ENCODE data around the gene HTATIP2. TPM values are rescaled to one million over a fixed set of nuclear protein-coding genes. Genes with fewer than 3 reads are reported as not detected.
"Not testable (repeated sequence)": the region's sequence is repeated elsewhere in the genome, so short reads cannot be mapped to it uniquely, and the experiment has no call there.

HTATIP2 gene
- total RNA-seq, 4 donors from 2014 or later: 27.7 to 56.4 (median 49.8) TPM

DNA sequence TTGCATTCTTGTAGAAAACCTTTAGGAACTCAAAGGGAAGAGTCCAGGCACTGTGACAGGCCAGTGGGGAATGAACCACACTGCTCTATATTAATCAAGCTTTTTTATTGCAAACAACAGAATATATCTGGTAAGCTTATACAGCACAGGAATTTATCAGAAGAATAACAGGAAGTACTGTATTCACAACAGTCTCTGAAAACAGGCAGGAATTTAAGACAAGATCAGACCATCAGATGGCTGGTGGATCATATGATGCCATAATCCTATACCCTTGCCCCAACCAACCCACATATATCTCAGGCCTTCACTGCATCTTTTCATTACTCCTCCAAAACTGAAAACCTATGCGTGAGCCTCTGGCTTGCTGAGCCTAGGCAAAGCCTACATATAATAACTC, 1.0 kb upstream of the HTATIP2 start:
- H3K27ac ChIP-seq: peak overlapping the region in 2 of 4 donors; percentile 18 to 30
- 0 to 67% methylated on average over 1 of the region's 1 CpG for WGBS, 2 donors (ENCODE audit: low coverage in 1 of 2)
- no peak for ATAC-seq

DNA sequence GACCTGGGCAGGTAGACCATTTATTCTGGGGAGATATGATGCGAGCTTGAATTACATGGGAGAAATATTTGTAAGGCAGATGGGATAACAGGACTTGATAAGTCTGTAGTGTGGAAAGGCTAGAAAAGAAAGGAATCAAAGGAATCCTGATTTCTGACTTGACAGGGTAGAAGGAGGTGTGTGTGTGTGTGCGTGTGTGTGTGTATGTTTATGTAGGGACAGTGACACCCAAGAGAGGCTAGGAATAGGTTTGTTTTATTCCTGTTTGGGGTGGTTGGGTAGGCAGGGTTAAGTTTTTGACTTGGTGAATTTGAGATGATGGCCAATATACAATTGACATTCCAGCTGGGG, 390 bp upstream of the HTATIP2 start:
- no peaks in the 10 kb centered on the region for H3K9me3 ChIP-seq
- peaks cover 0 to 49% (median 6%) of the 10 kb centered on the region in 3 donors for H3K4me1 ChIP-seq
- H3K27me3 ChIP-seq: no peaks in the 10 kb centered on the region
- H3K36me3 ChIP-seq: peaks cover 0 to 2% of the 10 kb centered on the region in 2 donors
- H3K4me3 ChIP-seq: peak overlapping the region; percentile 97 to 99
- 65 to 80% methylated on average over 2 of the region's 2 CpGs for WGBS, 2 donors (ENCODE audit: low coverage in 1 of 2)
- no peak for ATAC-seq
- H3K27ac ChIP-seq: peak overlapping the region; percentile 81 to 94 (median 86)
- TF ChIP-seq, protein P1, sequence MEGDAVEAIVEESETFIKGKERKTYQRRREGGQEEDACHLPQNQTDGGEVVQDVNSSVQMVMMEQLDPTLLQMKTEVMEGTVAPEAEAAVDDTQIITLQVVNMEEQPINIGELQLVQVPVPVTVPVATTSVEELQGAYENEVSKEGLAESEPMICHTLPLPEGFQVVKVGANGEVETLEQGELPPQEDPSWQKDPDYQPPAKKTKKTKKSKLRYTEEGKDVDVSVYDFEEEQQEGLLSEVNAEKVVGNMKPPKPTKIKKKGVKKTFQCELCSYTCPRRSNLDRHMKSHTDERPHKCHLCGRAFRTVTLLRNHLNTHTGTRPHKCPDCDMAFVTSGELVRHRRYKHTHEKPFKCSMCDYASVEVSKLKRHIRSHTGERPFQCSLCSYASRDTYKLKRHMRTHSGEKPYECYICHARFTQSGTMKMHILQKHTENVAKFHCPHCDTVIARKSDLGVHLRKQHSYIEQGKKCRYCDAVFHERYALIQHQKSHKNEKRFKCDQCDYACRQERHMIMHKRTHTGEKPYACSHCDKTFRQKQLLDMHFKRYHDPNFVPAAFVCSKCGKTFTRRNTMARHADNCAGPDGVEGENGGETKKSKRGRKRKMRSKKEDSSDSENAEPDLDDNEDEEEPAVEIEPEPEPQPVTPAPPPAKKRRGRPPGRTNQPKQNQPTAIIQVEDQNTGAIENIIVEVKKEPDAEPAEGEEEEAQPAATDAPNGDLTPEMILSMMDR (IDR thresholded peaks at IDR 0.05): no peak
- TF ChIP-seq POLR2A (IDR thresholded peaks at IDR 0.05) (no peak), POLR2AphosphoS5 (IDR thresholded peaks at IDR 0.05) (no peak), EP300 (IDR thresholded peaks at IDR 0.05) (no peak)

More for the DNA sequence above, 1.0 kb upstream of the HTATIP2 start:
- Histone ChIP-seq H3K36me3 (no peaks in the 10 kb centered on the region), H3K4me3 (no peak overlapping the region), H3K27me3 (no peaks in the 10 kb centered on the region), H3K4me1 (peaks cover 0 to 44% (median 6%) of the 10 kb centered on the region in 3 donors), H3K9me3 (no peaks in the 10 kb centered on the region)
- TF ChIP-seq, protein P1 (IDR thresholded peaks at IDR 0.05): no peak
- no peak for TF ChIP-seq POLR2AphosphoS5 (IDR thresholded peaks at IDR 0.05)

DNA sequence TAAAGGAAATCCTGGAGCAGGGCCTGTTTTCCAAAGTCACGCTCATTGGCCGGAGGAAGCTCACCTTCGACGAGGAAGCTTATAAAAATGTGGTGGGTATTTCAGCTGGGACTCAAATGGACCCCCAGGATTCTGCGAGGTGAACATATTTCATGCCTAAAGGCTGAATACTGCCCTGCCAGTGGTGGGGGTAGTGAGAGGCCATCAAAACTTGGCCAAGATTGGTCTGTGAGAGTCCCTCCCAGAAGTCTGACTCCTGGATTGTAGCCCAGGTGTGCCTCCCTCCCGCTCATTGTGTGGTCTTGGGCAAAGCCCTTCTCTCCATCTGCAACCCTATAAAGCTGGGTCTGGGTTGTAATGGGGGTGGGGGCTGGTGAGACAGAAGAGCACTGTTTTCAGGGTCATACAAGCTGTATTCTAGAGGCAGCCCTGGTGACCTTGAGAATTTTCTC, 853 bp downstream of the HTATIP2 start:
- no peaks in the 10 kb centered on the region for H3K9me3 ChIP-seq
- no peak for ATAC-seq
- 39 to 40% methylated on average over 3 to 4 of the region's 6 CpGs for WGBS, 2 donors (ENCODE audit: low coverage in 1 of 2)
- H3K4me3 ChIP-seq: peak overlapping the region; percentile 97 to 99
- H3K27me3 ChIP-seq: no peaks in the 10 kb centered on the region
- H3K4me1 ChIP-seq: peaks cover 0 to 54% (median 6%) of the 10 kb centered on the region in 3 donors
- TF ChIP-seq, protein P1 (IDR thresholded peaks at IDR 0.05): no peak
- TF ChIP-seq EP300 (IDR thresholded peaks at IDR 0.05) (no peak), POLR2A (IDR thresholded peaks at IDR 0.05) (no peak)
- peaks cover 0 to 6% of the 10 kb centered on the region in 2 donors for H3K36me3 ChIP-seq
- H3K27ac ChIP-seq: peak overlapping the region; percentile 81 to 94 (median 86)

DNA sequence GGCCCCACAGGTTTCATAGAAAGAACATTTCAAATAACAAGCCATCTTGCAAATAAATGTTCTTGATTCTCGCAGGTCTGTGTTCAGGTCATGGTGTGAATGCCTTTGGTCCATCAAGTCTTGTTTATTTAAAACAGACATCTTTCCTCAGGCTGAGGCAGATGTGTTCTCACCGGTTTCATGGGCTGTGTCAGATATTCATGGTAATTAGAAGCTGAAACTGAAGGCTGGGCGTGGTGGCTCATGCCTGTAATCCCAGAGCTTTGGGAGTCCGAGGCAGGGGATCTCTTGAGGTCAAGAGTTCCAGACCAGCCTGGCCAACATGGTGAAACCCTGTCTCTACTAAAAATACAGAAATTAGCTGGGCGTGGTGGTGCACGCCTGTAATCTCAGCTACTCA, 2.0 kb downstream of the HTATIP2 start:
- H3K36me3 ChIP-seq, H3K27ac ChIP-seq, H3K9me3 ChIP-seq, H3K4me3 ChIP-seq, ATAC-seq, H3K27me3 ChIP-seq: not testable (repeated sequence)
- H3K4me1 ChIP-seq: peaks cover 0 to 54% (median 6%) of the 10 kb centered on the region in 3 donors
- WGBS, 2 donors (ENCODE audit: low coverage in 1 of 2): 78 to 93% methylated on average over 2 to 3 of the region's 6 CpGs

DNA sequence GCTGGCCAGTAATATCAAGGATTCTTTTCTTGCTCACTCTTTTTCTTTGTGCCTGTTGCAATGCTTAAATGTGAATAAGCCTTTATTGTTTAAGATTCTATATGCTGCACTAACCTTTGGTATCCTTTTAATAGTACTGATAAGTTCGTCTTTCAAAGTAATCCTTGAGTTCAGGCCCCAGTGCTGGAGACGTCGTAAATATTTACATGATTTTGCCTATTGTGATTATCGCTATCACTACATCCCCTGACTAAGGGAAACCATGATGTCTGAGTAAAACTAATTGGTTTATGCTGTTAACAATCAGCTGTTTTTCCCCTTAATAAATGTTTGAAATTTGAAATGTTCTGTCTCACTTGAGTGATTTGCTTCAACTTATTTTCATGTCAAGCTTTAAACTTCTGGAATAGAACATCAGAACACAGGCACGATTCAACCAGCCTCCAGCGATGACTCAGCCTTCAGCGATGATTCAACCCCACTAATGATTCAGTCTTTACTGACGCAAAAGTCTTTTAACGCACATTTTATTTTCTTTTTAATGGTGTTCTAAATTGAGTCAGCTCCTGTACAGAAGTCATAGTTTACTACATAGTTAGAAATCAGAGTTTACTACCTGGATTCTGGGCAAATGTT, 3.9 kb downstream of the HTATIP2 start:
- H3K9me3 ChIP-seq: no peaks in the 10 kb centered on the region
- no peak overlapping the region for H3K4me3 ChIP-seq
- H3K36me3 ChIP-seq: peaks cover 0 to 21% of the 10 kb centered on the region in 2 donors
- ATAC-seq: peak; percentile 43
- no peaks in the 10 kb centered on the region for H3K27me3 ChIP-seq
- WGBS, 2 donors (ENCODE audit: low coverage in 1 of 2): 29 to 49% methylated on average over 8 to 9 of the region's 9 CpGs
- peak overlapping the region in 3 of 4 donors; percentile 32 to 57 (median 52) for H3K27ac ChIP-seq
- H3K4me1 ChIP-seq: peaks cover 0 to 54% (median 6%) of the 10 kb centered on the region in 3 donors
- no peak for TF ChIP-seq EP300 (IDR thresholded peaks at IDR 0.05)
- no peak for TF ChIP-seq POLR2A (IDR thresholded peaks at IDR 0.05)
- TF ChIP-seq POLR2AphosphoS5 (IDR thresholded peaks at IDR 0.05): peak; percentile 74
- TF ChIP-seq, protein P1 (IDR thresholded peaks at IDR 0.05): no peak
